ENCODE measurements around the gene GHR. TPM values are rescaled to one million over a fixed set of nuclear protein-coding genes. Genes with fewer than 3 reads are reported as not detected.
A peak's percentile ranks its signal among the peaks of the same experiment; 100 is the strongest.

Gene GHR
- total and polyA plus RNA-seq, 10 of the 15 experiments (the other 5 are each of a cell fraction or from before 2014, with no cell fraction given) = 0.23 to 10.2 (median 0.48) TPM

GRCh38 chr5:42753099-42753498, 329.9 kb downstream of the GHR start:
- Histone ChIP-seq H4K20me1 (ENCODE audit: control insufficient read depth, insufficient read depth) (no peaks in the 10 kb centered on the region), H3K4me3 (no peak overlapping the region), H3K9ac (ENCODE audit: control insufficient read depth, insufficient read depth, low read length) (no peak overlapping the region), H3K27me3 (replicated peaks in 1 of 2; ENCODE audit: control insufficient read depth in 2 of 2, insufficient read depth in 2 of 2, low read length in 1 of 2) (no peaks in the 10 kb centered on the region), H2AFZ (ENCODE audit: control insufficient read depth, low read depth, low read length) (no peak overlapping the region), H3K9me3 (replicated peaks; ENCODE audit: control insufficient read depth, insufficient read depth, low read length) (no peaks in the 10 kb centered on the region), H3K4me2 (ENCODE audit: control insufficient read depth, insufficient read depth) (no peak overlapping the region), H3K4me1 (ENCODE audit: control insufficient read depth, insufficient read depth, low read length) (no peaks in the 10 kb centered on the region), H3K79me2 (ENCODE audit: control insufficient read depth, insufficient read depth, low read length) (no peaks in the 10 kb centered on the region), H3K36me3 (ENCODE audit: control insufficient read depth in 2 of 2, insufficient read depth in 2 of 2, low read length in 1 of 2) (no peaks in the 10 kb centered on the region), H3K27ac (ENCODE audit: control insufficient read depth, insufficient read depth) (no peak overlapping the region)
- RAD21 ChIA-PET (ENCODE audit: unreplicated experiment) = interaction anchor here (1.1 to 2.2 kb wide), 2 partner anchors 136 kb away, joined by 3 to 12 read pairs; no protein-coding TSS in a partner anchor
- no peak for ATAC-seq
- no peak for FAIRE-seq
- intact Hi-C loops (cut with micrococcal nuclease; ENCODE audit: unreplicated experiment) (no loop called here), in situ Hi-C loops (cut with MboI) (no loop called here)
- SMC1A ChIA-PET (ENCODE audit: uncharacterized antibody, unreplicated experiment) = interaction anchor here (0.5 to 2.7 kb wide), 6 partner anchors 14 to 143 kb away, joined by 3 to 13 read pairs (median 4); no protein-coding TSS in a partner anchor
- 71% methylated on average over 3 of the region's 3 CpGs for WGBS (ENCODE audit: insufficient coverage, insufficient replicate concordance, low lambda C conversion rate, missing lambda C conversion rate)
- BruUV-seq (replicated peaks) = no TSS peak
- CTCF ChIA-PET = interaction anchor here (1.2 to 2.9 kb wide), 5 partner anchors 12 to 156 kb away, joined by 3 to 13 read pairs (median 4); no protein-coding TSS in a partner anchor
- TF ChIP-seq SMAD1 (IDR thresholded peaks at IDR 0.05; ENCODE audit: low read depth, partially characterized antibody) (no peak), TCF3 (IDR thresholded peaks at IDR 0.05; ENCODE audit: borderline replicate concordance, insufficient read depth, low read depth, low read length) (no peak), POLR2A (IDR thresholded peaks at IDR 0.05; ENCODE audit: low read depth, low read length) (no peak)
- no peak for DNase-seq (ENCODE audit: low read depth, low spot score)
- POLR2A ChIA-PET = no interaction called here

- Histone ChIP-seq H3K4me2 (ENCODE audit: control insufficient read depth, insufficient read depth) (peak within 1 kb of the TSS; percentile 61), H3K27me3 (replicated peaks in 1 of 2; ENCODE audit: control insufficient read depth in 2 of 2, insufficient read depth in 2 of 2, low read length in 1 of 2) (no peaks in the 10 kb centered on the region), H3K9ac (ENCODE audit: control insufficient read depth, insufficient read depth, low read length) (peak within 1 kb of the TSS; percentile 66), H3K27ac (ENCODE audit: control insufficient read depth, insufficient read depth) (peak within 1 kb of the TSS; percentile 61), H4K20me1 (ENCODE audit: control insufficient read depth, insufficient read depth) (no peaks in the 10 kb centered on the region), H2AFZ (ENCODE audit: control insufficient read depth, low read depth, low read length) (peak within 1 kb of the TSS; percentile 57), H3K4me1 (ENCODE audit: control insufficient read depth, insufficient read depth, low read length) (no peaks in the 10 kb centered on the region), H3K4me3 (peak within 1 kb of the TSS; percentile 84), H3K36me3 (ENCODE audit: control insufficient read depth in 2 of 2, insufficient read depth in 2 of 2, low read length in 1 of 2) (no peaks in the 10 kb centered on the region; a peak in 1 of 4 replicates), H3K79me2 (ENCODE audit: control insufficient read depth, insufficient read depth, low read length) (no peaks in the 10 kb centered on the region), H3K9me3 (replicated peaks; ENCODE audit: control insufficient read depth, insufficient read depth, low read length) (no peaks in the 10 kb centered on the region)
- no peak for DNase-seq (ENCODE audit: low read depth, low spot score)
- intact Hi-C loops (cut with micrococcal nuclease; ENCODE audit: unreplicated experiment) = no loop called here
- ChIA-PET POLR2A (no interaction called here), RAD21 (ENCODE audit: unreplicated experiment) (interaction anchor here (0.8 to 1.0 kb wide), 2 partner anchors 129 to 133 kb away, joined by 4 read pairs; no protein-coding TSS in a partner anchor), SMC1A (ENCODE audit: uncharacterized antibody, unreplicated experiment) (interaction anchor here (1.0 kb wide), 1 partner anchor 10 kb away, joined by 3 read pairs; no protein-coding TSS in a partner anchor), CTCF (interaction anchor here (1.6 to 2.6 kb wide), 3 partner anchors 11 to 334 kb away, joined by 6 to 7 read pairs (median 7); partner anchors contain the start of gene GHR)
- in situ Hi-C loops (cut with MboI) = no loop called here
- no TSS peak for BruUV-seq (replicated peaks)
- peak; percentile 78 for FAIRE-seq
- WGBS (ENCODE audit: insufficient coverage, insufficient replicate concordance, low lambda C conversion rate, missing lambda C conversion rate) = 1% methylated on average over 35 of the region's 35 CpGs
- peak; percentile 45; the same call in 2 of the 3 replicates for ATAC-seq
- TF ChIP-seq NFIC (IDR thresholded peaks at IDR 0.05; ENCODE audit: low read depth, low read length) (peak; percentile 43; the same call in 1 of the 2 replicates), RUNX3 (IDR thresholded peaks at IDR 0.05; ENCODE audit: low read length) (peak; percentile 49), JUND (IDR thresholded peaks at IDR 0.05; ENCODE audit: low read depth, low read length) (no peak), CHD1 (IDR thresholded peaks at IDR 0.05; ENCODE audit: low read depth, low read length) (no peak), POLR2A (IDR thresholded peaks at IDR 0.05; ENCODE audit: low read depth, low read length) (peak; percentile 69), MTA3 (IDR thresholded peaks at IDR 0.05; ENCODE audit: borderline replicate concordance, low read length) (peak; percentile 26; the same call in 1 of the 2 replicates), HDAC2 (IDR thresholded peaks at IDR 0.05) (0 out of 2 replicates have a peak, but pooled peaks have one; percentile 81), POLR2AphosphoS5 (IDR thresholded peaks at IDR 0.05; ENCODE audit: low read length) (0 out of 2 replicates have a peak, but pooled peaks have one; percentile 30), BRCA1 (IDR thresholded peaks at IDR 0.05; ENCODE audit: low read depth, low read length) (no peak), EED (IDR thresholded peaks at IDR 0.05; ENCODE audit: low read depth) (peak; percentile 62), ETV6 (conservative IDR thresholded peaks at IDR 0.05 in 1 of 2, IDR thresholded peaks at IDR 0.05 in 1 of 2; ENCODE audit: borderline replicate concordance in 1 of 2, low read depth in 1 of 2) (peak in 1 of 2 experiments; percentile 64; a peak in 2 of 4 replicates), HDGF (IDR thresholded peaks at IDR 0.05) (no peak), IKZF1 (conservative IDR thresholded peaks at IDR 0.05) (0 out of 2 replicates have a peak, but pooled peaks have one; percentile 12)
Observed at GRCh38 chr5:42756606-42757601, 333.7 kb downstream of the GHR start, which contains the start of gene CCDC152. TSS of gene CCDC152 (plus strand) at chr5:42756818. CDS start at chr5:42759122, 2,304 bp downstream.

Measured in GM12878 (cell line).